ENCODE data around the gene PBX4. TPM values are rescaled to one million over a fixed set of nuclear protein-coding genes. Genes with fewer than 3 reads are reported as not detected.
A peak's percentile ranks its signal among the peaks of the same experiment; 100 is the strongest.
"Not testable (repeated sequence)": the region's sequence is repeated elsewhere in the genome, so short reads cannot be mapped to it uniquely, and the experiment has no call there.

Gene PBX4, protein sequence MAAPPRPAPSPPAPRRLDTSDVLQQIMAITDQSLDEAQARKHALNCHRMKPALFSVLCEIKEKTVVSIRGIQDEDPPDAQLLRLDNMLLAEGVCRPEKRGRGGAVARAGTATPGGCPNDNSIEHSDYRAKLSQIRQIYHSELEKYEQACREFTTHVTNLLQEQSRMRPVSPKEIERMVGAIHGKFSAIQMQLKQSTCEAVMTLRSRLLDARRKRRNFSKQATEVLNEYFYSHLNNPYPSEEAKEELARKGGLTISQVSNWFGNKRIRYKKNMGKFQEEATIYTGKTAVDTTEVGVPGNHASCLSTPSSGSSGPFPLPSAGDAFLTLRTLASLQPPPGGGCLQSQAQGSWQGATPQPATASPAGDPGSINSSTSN
- total RNA-seq, result 10 to 100 TPM in 1 of 4 donors, 1 to 10 TPM in 3; 3.3 to 14.9 (median 4.8) TPM

DNA sequence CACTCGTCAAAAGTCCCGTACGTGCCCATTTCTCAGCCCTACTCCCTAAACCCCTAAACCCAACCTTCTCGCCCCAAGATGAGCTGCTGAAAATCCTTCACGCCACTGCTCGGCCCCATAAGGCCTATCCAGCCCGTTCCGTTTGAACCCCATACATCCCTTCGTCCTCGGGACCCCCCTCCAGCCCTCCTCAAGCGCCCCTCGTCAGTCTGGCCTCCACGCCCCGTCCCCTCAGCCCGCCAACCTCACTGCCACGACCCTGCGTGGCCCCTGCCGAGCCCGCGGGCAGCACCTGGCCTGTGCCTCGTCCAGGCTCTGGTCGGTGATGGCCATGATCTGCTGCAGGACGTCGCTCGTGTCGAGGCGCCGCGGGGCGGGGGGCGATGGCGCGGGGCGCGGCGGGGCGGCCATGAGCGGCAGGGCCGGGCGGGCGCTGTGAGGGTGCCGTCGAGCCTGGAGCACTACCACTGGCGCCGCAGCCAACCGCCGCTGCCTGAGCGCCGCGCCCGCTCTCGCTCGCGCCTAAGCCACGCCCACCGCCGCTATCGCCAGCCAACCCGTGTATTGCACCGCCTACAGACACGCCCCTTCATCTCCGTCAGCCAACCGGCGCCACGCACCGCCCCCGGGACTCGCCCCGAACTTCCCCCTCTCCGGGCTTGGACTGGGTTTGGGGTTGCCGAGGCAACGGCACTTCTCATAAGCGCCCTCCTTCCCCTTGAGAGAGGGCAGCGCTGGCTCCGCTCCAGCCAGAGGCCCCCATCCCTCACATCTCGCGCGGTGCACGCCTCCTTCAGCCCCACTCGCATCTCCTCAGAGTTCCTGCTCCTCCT, at the start of gene PBX4:
Gene PBX4 (minus strand): TSS at position 469 of the 833 bp plus-strand sequence. CDS start 58 bp downstream, at position 411.
- H3K9me3 ChIP-seq, result no peaks in the 10 kb centered on the region
- H3K4me3 ChIP-seq, result peak within 1 kb of the TSS; percentile 60
- H3K27me3 ChIP-seq, result no peaks in the 10 kb centered on the region
- 4% methylated on average over 58 of the region's 80 CpGs for WGBS
- H3K27ac ChIP-seq, result no peak within 1 kb of the TSS
- H3K4me1 ChIP-seq, result peaks cover 21% of the 10 kb centered on the region
- peak; percentile 97 for DNase-seq (ENCODE audit: low spot score in 2 of 2)
- H3K36me3 ChIP-seq, result no peaks in the 10 kb centered on the region
- TF ChIP-seq POLR2AphosphoS5 (IDR thresholded peaks at IDR 0.05), result no peak
- TF ChIP-seq POLR2A (IDR thresholded peaks at IDR 0.05), result peak in 1 of 2 donors; percentile 43

GRCh38 chr19:19665420-19665948, 47.0 kb upstream of the PBX4 start:
- over 99% methylated on average over 22 of the region's 22 CpGs for WGBS
- not testable (repeated sequence) for H3K36me3 ChIP-seq; DNase-seq (ENCODE audit: low spot score in 2 of 2); H3K9me3 ChIP-seq; H3K27me3 ChIP-seq; H3K27ac ChIP-seq; H3K4me3 ChIP-seq
- peaks cover 45% of the 10 kb centered on the region for H3K4me1 ChIP-seq

DNA sequence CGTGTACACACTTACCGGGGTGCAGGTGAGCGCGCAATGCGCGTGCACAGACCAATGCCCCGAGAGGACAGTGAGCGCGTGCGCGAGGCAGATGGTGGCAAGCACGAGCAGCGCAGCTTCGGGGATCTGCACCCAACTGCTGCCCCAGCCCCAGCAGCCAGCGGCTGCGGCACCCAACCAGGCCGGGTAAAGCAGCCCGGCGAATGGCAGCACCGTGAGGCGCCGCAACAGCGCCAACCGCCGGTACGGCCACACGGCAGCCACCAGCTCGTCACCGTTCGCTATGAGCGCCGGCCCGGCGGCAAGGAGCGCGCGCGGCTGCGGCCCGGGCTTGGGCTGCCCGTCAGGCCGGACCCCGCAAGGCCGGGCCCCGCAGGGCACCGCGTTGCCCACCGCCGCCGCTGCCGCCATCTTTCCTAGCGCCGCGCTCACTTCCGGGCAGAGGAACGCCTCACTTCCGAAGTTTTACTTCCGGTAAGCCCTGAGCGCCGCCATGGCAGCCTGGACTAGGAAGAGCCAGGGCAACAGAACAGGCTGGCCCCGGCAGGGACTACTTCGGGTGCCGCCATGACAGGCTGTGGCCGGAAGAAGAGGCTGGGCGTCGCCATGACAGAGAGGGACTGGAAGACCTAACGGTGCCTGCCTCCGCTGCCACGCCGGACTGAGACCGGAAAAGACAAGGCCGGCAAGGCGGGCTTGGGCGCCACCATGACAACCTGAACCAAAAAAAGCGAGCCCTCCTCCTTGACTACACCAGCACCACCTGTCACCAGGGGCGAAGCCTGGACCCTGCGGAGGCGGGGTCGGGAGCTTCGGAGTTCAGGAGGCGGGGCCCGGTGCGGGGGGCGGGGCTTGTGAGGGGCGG, 45.0 kb upstream of the PBX4 start, which contains the start of gene ATP13A1:
Gene ATP13A1 (minus strand): TSS at position 421 of the 865 bp plus-strand sequence. CDS start 10 bp downstream, at position 411.
- Histone ChIP-seq H3K27ac (peak within 1 kb of the TSS; percentile 96), H3K9me3 (no peaks in the 10 kb centered on the region), H3K4me3 (peak within 1 kb of the TSS; percentile 99), H3K27me3 (no peaks in the 10 kb centered on the region), H3K4me1 (peaks cover 32% of the 10 kb centered on the region), H3K36me3 (peaks cover 14% of the 10 kb centered on the region)
- peak; percentile 4 to 95 (median 89) for TF ChIP-seq POLR2AphosphoS5 (IDR thresholded peaks at IDR 0.05)
- no peak for TF ChIP-seq EP300 (IDR thresholded peaks at IDR 0.05)
- peak in 1 of 2 donors; percentile 67 for TF ChIP-seq POLR2A (IDR thresholded peaks at IDR 0.05)
- peak in 1 of 2 donors; percentile 18 for TF ChIP-seq CTCF (IDR thresholded peaks at IDR 0.05)
- 0% methylated on average over 4 of the region's 85 CpGs for WGBS
- peak; percentile 98 for DNase-seq (ENCODE audit: low spot score in 2 of 2)

DNA sequence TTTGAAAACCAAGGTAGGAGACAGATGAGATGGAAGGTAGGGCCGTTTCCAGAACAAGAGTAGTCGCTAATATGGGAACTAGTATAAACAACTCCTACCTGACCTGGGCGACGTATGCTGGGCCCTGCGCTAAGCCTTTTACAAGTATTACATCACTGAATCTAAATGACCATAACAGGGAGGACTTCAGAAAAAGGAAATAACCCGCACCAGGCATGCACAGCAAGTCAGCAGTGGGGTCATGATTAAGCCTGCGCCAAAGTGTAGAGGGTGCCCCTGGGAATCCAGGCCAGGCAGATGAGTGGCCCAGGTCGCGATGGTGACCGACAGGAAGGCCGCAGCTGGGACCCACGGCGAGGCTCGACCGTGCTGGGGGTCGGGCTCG, 44.4 kb upstream of the PBX4 start:
- peaks cover 20% of the 10 kb centered on the region for H3K36me3 ChIP-seq
- peaks cover 26% of the 10 kb centered on the region for H3K4me1 ChIP-seq
- no peaks in the 10 kb centered on the region for H3K27me3 ChIP-seq
- no peaks in the 10 kb centered on the region for H3K9me3 ChIP-seq
- no peak for TF ChIP-seq POLR2AphosphoS5 (IDR thresholded peaks at IDR 0.05)
- TF ChIP-seq EP300 (IDR thresholded peaks at IDR 0.05), result no peak
- TF ChIP-seq CTCF (IDR thresholded peaks at IDR 0.05), result no peak
- no peak for TF ChIP-seq POLR2A (IDR thresholded peaks at IDR 0.05)
- peak overlapping the region; percentile 99 for H3K4me3 ChIP-seq
- peak overlapping the region; percentile 96 for H3K27ac ChIP-seq
- peak in 1 of 2 donors; percentile 73 for DNase-seq (ENCODE audit: low spot score in 2 of 2)
- WGBS, result 25% methylated on average over 5 of the region's 17 CpGs

DNA sequence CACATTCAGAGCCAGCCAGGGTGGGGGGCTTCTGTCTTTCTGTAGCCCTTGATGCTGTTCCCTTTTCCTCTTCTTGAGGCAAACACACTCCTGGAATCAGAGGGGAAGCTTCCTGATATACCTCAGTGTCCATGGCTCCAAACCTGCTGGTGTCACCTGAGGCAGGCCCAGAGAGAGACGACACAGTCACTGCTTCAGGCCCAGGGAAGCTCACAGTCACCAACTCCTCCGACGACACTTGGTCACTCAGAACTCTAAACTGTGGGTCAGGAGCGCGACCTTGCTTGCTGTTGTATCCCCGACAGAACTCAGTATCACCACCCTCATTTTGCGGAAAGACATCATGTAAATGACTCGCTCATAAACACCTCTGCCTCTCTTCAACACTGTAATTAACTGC, 43.9 kb upstream of the PBX4 start:
- H3K27me3 ChIP-seq, result no peaks in the 10 kb centered on the region
- DNase-seq (ENCODE audit: low spot score in 2 of 2), result no peak
- peaks cover 25% of the 10 kb centered on the region for H3K36me3 ChIP-seq
- peaks cover 26% of the 10 kb centered on the region for H3K4me1 ChIP-seq
- no peak overlapping the region for H3K27ac ChIP-seq
- peak overlapping the region; percentile 99 for H3K4me3 ChIP-seq
- H3K9me3 ChIP-seq, result no peaks in the 10 kb centered on the region
- WGBS, result 86% methylated on average over 8 of the region's 8 CpGs
- TF ChIP-seq POLR2AphosphoS5 (IDR thresholded peaks at IDR 0.05) (no peak), CTCF (IDR thresholded peaks at IDR 0.05) (no peak), EP300 (IDR thresholded peaks at IDR 0.05) (no peak), POLR2A (IDR thresholded peaks at IDR 0.05) (no peak)
